ENCODE data around the gene CCDC192. TPM values are rescaled to one million over a fixed set of nuclear protein-coding genes. Genes with fewer than 3 reads are reported as not detected.

Gene CCDC192
- total RNA-seq, 4 donors from 2014 or later = 0.35 to 1.3 TPM; not detected in 2

GRCh38 chr5:127970854-127971425, 267.7 kb downstream of the CCDC192 start:
- no peaks in the 10 kb centered on the region for H3K9me3 ChIP-seq
- H3K36me3 ChIP-seq = no peaks in the 10 kb centered on the region
- no peak overlapping the region for H3K27ac ChIP-seq
- DNase-seq = no peak
- H3K4me3 ChIP-seq = no peak overlapping the region
- intact Hi-C loops (cut with DNase I; ENCODE audit: low total_unique reads) = no loop called here
- no peak for TF ChIP-seq CTCF (IDR thresholded peaks at IDR 0.05)
- TF ChIP-seq POLR2A (IDR thresholded peaks at IDR 0.05) = no peak
- no peaks in the 10 kb centered on the region for H3K4me1 ChIP-seq
- H3K27me3 ChIP-seq = no peaks in the 10 kb centered on the region

DNA sequence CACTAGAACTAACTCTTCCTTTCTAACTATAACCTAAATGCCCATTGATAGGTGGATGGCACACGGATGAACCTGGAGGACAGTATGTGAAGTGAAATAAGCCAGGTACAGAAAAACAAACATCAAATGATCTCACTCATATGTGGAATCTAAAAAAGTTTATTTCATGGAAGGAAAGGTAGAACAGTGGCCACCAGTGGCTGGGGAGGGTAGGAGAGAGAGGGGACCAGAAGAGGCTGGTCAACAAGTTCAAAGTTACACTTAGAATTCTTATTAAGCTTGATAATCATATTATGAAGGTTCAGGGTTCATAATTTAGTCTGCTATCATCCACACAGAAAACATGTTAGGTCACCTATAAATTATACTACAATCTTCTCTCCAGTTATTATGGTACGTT, 272.8 kb downstream of the CCDC192 start:
- no peak overlapping the region for H3K4me3 ChIP-seq
- no peaks in the 10 kb centered on the region for H3K4me1 ChIP-seq
- no peaks in the 10 kb centered on the region for H3K27me3 ChIP-seq
- TF ChIP-seq CTCF (IDR thresholded peaks at IDR 0.05) (no peak), POLR2A (IDR thresholded peaks at IDR 0.05) (no peak)
- no peak overlapping the region for H3K27ac ChIP-seq
- intact Hi-C loops (cut with DNase I; ENCODE audit: low total_unique reads) = no loop called here
- no peak for DNase-seq
- H3K9me3 ChIP-seq = no peaks in the 10 kb centered on the region
- no peaks in the 10 kb centered on the region for H3K36me3 ChIP-seq

DNA sequence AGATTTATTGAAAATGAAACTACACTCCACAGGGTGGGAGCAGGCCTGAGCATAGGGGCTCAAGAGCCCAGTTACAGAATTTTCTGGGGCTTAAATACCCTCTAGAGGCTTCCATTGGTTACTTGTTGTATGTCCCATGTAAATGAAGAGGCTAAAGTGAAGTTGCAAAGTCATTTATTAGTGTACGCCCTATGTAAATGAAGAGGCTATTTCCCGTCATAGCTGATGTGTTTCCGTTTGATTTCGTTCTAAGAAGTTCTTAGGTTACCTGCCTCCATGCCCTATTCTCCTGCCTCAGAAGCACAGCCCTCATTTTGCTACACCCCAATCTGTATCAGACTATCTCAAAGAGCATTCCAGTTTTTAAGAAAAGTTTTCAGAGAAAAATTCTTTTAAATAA, 273.3 kb downstream of the CCDC192 start:
- DNase-seq = no peak
- Histone ChIP-seq H3K4me3 (no peak overlapping the region), H3K9me3 (no peaks in the 10 kb centered on the region), H3K4me1 (no peaks in the 10 kb centered on the region), H3K27me3 (no peaks in the 10 kb centered on the region), H3K36me3 (no peaks in the 10 kb centered on the region), H3K27ac (no peak overlapping the region)
- intact Hi-C loops (cut with DNase I; ENCODE audit: low total_unique reads) = no loop called here
- no peak for TF ChIP-seq POLR2A (IDR thresholded peaks at IDR 0.05)
- TF ChIP-seq CTCF (IDR thresholded peaks at IDR 0.05) = no peak

DNA sequence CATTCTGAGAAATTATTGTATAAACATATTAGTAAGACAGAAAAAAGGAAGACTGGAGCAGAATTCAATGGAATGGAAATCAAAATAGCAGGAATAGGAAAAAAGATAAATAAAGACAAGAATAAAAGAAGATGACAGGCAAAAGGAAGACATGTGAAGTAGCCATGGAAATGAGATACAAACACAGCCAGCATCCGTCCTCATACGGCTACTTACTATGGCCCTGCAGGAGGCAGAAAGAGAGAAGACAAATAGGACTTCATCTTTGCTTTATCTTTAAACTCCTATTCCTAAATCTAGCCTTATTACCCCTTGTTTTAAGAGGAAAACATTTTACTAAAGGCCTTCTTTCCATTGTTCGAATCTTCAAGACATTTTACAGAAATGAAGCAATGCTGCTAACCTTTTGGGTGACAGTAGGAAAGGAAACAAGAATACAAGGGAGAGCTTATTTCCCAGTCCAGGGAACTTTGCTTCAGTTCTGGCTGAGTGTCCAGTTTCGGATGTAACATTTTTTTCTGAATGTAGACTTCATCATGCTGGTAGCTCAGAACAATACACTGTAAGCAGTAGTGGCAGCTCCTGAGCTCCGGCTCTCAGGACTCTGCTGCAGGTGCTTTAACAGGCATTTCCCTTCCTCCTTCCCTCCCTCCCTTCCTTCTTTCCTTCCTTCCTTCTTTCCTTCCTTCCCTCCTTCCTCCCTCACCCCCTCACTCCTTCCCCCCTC, 274.0 kb downstream of the CCDC192 start:
- intact Hi-C loops (cut with DNase I; ENCODE audit: low total_unique reads) = no loop called here
- no peak for TF ChIP-seq POLR2A (IDR thresholded peaks at IDR 0.05)
- TF ChIP-seq CTCF (IDR thresholded peaks at IDR 0.05) = no peak
- Histone ChIP-seq H3K9me3 (no peaks in the 10 kb centered on the region), H3K4me3 (no peak overlapping the region), H3K36me3 (no peaks in the 10 kb centered on the region), H3K27me3 (no peaks in the 10 kb centered on the region), H3K27ac (no peak overlapping the region), H3K4me1 (no peaks in the 10 kb centered on the region)
- DNase-seq = no peak

DNA sequence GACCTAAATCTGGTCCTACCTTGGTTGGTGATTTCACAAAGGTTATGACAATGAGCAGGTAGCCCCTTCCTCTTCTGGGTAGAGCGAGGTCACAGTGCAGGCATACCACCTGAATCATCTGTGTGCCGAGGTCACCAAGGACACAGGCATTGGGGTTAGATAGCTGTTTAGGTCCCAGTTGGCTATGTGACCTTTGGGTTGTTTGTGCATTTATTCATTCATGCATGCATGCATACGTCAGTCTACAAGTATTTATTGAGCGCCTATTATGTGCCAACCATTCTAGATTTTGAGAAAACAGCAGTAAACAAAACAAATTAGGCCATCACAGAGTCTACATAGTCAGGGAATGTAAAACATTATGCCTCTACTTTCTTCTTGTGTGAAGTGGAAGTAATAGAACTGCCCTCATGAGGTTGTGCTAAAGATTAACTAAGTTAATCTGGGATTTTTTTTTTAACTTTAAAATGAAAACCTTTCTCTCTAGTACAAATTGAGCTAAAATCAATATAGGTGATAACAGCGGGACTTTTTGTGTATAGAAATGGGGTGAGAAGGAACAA, 275.6 kb downstream of the CCDC192 start:
- no peaks in the 10 kb centered on the region for H3K9me3 ChIP-seq
- H3K36me3 ChIP-seq = no peaks in the 10 kb centered on the region
- H3K27me3 ChIP-seq = no peaks in the 10 kb centered on the region
- TF ChIP-seq CTCF (IDR thresholded peaks at IDR 0.05) (no peak), POLR2A (IDR thresholded peaks at IDR 0.05) (no peak)
- intact Hi-C loops (cut with DNase I; ENCODE audit: low total_unique reads) = no loop called here
- H3K4me1 ChIP-seq = no peaks in the 10 kb centered on the region
- no peak for DNase-seq
- H3K27ac ChIP-seq = no peak overlapping the region
- H3K4me3 ChIP-seq = no peak overlapping the region
